Activated T-helper 1 cell treated with Interleukin-2 at 50 U/mL for 16 hours (primary cell): Measurements from ENCODE around the gene CRYBA2.

Source experiments
- DNase-seq: peaks from one replicate; pipeline ENCODE4 v3.0.0-alpha.2; 2020; ENCODE audit warnings: low read depth

Gene CRYBA2

GRCh38 chr2:218999021-218999880 is 6.0 kb upstream of the CRYBA2 start:
- DNase-seq, result no peak

GRCh38 chr2:218998414-218999002 is 5.3 kb upstream of the CRYBA2 start:
- no peak for DNase-seq

- DNase-seq, result no peak
These were observed 4.5 kb upstream of the CRYBA2 start for GRCh38 chr2:218997731-218998130.

- no peak for DNase-seq
These were observed 3.7 kb upstream of the CRYBA2 start for GRCh38 chr2:218996937-218997336.

- DNase-seq, result peak; percentile 54
These were observed 2.9 kb upstream of the CRYBA2 start for GRCh38 chr2:218995972-218996711.

- DNase-seq, result no peak
These were observed 2.3 kb upstream of the CRYBA2 start for GRCh38 chr2:218995561-218995960.

GRCh38 chr2:218992703-218993344 is 398 bp downstream of the CRYBA2 start:
- no peak for DNase-seq

- DNase-seq, result no peak
These were observed 1.0 kb downstream of the CRYBA2 start for GRCh38 chr2:218992196-218992595.

GRCh38 chr2:218991674-218992168 is 1.5 kb downstream of the CRYBA2 start:
- DNase-seq, result no peak

GRCh38 chr2:218990612-218991011 is 2.6 kb downstream of the CRYBA2 start:
- no peak for DNase-seq

- DNase-seq, result no peak
These were observed 3.2 kb downstream of the CRYBA2 start for GRCh38 chr2:218990052-218990451.

GRCh38 chr2:218988650-218989049 is 4.6 kb downstream of the CRYBA2 start:
- DNase-seq, result no peak

- DNase-seq, result no peak
These were observed 5.1 kb downstream of the CRYBA2 start for GRCh38 chr2:218988164-218988563.

- no peak for DNase-seq
These were observed 7.0 kb downstream of the CRYBA2 start for GRCh38 chr2:218986148-218986761.

GRCh38 chr2:218985325-218986091 is 7.7 kb downstream of the CRYBA2 start:
- DNase-seq, result no peak

- no peak for DNase-seq
These were observed 8.2 kb downstream of the CRYBA2 start, which contains the start of gene FEV for GRCh38 chr2:218985021-218985324. TSS of gene FEV (minus strand) at chr2:218985184. CDS start at chr2:218985075, 109 bp downstream.

- DNase-seq, result no peak
These were observed 8.8 kb downstream of the CRYBA2 start for GRCh38 chr2:218984239-218985020.

GRCh38 chr2:218983934-218984238 is 9.3 kb downstream of the CRYBA2 start:
- DNase-seq, result no peak

- DNase-seq, result no peak
These were observed 9.8 kb downstream of the CRYBA2 start for GRCh38 chr2:218983263-218983933.
